ENCODE data around the gene SLAMF1.

DNA sequence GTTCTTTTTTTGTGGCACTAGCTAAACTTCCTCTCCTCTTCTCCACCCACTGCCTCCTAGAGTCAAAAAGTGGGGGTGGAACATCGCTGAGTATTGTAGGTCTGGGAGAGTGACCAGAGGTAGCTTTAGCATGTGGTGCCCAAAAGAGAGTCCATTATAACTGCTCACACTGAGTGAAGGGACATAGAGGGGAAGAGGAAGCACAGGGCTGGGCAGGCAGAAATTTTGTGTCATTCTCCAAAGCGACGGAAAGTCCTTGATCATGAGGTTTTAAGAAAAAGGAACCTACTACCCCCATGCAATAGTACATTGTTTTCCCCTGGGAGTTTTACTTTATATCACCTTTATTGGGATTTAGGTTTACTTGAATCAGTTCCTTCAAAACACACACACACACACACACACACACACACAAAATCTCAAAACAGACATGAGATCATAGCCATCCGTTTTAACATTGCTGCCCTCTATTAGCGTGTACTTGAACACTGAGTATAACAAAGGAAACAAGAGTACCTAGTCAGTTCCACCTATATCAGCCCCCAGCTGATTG, 71.7 kb downstream of the SLAMF1 start:
- TF ChIP-seq ZNF274 (IDR thresholded peaks at IDR 0.05; ENCODE audit: low read depth, low read length) (no peak), YY1 (IDR thresholded peaks at IDR 0.05; ENCODE audit: insufficient read depth, insufficient read length) (no peak), SUZ12 (IDR thresholded peaks at IDR 0.05; ENCODE audit: extremely low read depth, insufficient read depth, insufficient read length) (no peak)

Data from NT2/D1 (cell line).